ENCODE data around the gene FRZB.

The FRZB gene

GRCh38 chr2:182870227-182870626 lies 3.8 kb upstream of the FRZB start:
- FAIRE-seq = no peak
- DNase-seq (ENCODE audit: insufficient read length, low spot score) = no peak
- TF ChIP-seq CTCF (IDR thresholded peaks at IDR 0.05; ENCODE audit: insufficient read depth, missing control alignments) = peak; percentile 29

DNA sequence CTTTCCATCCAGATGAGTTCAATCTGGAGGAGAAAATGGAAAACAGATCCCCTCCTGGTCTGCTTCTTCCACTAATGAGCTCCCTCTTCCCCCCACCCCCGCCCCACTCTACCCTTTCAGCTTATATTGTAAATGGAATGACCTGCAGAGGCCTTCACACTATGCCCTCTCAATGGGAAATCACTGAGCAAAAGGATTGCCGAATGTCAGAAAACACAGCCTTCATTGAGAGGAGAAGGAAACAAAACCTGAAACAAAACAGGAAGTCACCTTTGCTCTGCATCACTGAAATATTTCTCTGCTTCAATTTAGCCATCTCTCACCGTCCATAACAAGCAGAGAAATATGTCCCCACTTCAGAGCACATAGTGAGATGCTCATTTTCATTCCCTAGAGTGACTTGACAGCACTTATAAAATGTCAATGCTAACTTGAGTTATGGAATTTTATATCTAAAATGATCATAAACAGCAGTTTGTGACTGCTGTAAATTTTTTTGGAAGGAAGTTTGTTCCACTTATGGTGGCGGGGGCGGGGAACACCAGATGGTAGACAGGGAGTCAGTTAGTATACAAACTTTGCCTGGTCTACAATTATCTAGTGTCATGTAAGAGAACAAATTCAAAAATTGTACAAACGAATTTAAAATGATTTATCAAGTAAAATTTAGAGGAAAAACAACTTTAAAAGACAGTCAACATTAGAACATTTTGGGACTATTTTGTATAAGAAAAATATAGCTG lies 1.8 kb upstream of the FRZB start:
- DNase-seq (ENCODE audit: insufficient read length, low spot score) (no peak), FAIRE-seq (no peak)
- no peak for TF ChIP-seq CTCF (IDR thresholded peaks at IDR 0.05; ENCODE audit: insufficient read depth, missing control alignments)

DNA sequence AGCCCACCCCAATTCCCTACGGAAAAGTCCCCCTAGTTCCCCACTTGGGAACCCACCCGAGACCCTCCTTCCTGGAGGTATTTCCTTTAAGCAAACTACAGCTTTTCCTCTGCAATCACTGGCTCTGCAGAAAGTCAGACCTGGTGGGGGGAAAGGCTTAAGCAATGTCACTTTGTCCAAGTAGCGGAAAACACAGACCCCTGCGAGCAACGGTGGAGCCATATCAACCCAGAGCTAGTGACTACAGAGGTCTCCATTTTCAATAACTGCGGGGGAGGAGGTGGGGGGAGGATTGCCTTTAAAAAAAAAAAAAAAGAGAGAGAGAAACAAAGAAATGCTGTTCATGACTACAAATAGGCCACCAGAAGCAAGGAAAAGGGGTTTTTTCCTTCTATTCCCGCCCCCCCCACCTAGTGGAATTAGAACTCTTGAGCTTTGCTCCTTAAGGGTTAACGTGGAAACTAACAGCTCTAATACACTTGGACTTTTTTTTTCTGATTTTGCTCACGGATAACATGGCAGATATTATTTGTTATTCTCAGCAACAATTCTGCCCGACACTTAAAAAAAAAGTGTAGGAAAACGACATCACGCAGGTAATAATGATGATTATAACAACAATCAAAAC lies 1.1 kb upstream of the FRZB start:
- no peak for FAIRE-seq
- no peak for TF ChIP-seq CTCF (IDR thresholded peaks at IDR 0.05; ENCODE audit: insufficient read depth, missing control alignments)
- DNase-seq (ENCODE audit: insufficient read length, low spot score) = no peak

- no peak for TF ChIP-seq CTCF (IDR thresholded peaks at IDR 0.05; ENCODE audit: insufficient read depth, missing control alignments)
- FAIRE-seq (no peak), DNase-seq (ENCODE audit: insufficient read length, low spot score) (no peak)
Observed at GRCh38 chr2:182866095-182866460, 359 bp downstream of the FRZB start.

DNA sequence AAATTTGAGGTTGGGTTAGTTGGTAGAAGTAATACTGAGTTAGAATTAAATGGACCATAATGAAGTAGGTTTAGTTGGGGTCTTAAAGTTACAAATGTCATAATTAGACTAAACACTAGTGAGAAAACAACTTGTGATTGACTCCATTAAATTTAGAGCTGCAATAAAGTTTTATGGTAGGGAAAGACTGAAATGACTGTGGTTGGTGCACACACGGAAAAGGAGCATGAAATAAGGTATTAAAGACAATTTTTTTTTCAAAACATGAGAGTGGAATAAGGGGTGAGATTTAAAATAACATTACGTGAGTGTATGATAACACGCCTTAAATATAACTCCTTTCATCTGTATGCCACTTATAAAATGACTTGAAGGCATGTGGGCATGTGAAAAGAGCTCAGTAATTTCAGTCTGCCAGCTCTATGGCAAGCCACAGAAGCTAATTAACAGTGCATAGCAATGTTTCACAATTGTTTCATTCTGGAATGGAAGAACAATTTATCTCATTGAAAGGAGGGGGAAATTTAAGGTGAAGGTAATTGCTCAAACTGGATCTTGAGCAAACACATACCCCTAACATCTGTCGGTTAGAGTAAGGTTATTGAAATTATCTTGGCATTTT lies 1.4 kb downstream of the FRZB start:
- FAIRE-seq (no peak), DNase-seq (ENCODE audit: insufficient read length, low spot score) (no peak)
- no peak for TF ChIP-seq CTCF (IDR thresholded peaks at IDR 0.05; ENCODE audit: insufficient read depth, missing control alignments)

GRCh38 chr2:182863642-182864041 lies 2.8 kb downstream of the FRZB start:
- FAIRE-seq = no peak
- no peak for DNase-seq (ENCODE audit: insufficient read length, low spot score)
- TF ChIP-seq CTCF (IDR thresholded peaks at IDR 0.05; ENCODE audit: insufficient read depth, missing control alignments) = no peak

DNA sequence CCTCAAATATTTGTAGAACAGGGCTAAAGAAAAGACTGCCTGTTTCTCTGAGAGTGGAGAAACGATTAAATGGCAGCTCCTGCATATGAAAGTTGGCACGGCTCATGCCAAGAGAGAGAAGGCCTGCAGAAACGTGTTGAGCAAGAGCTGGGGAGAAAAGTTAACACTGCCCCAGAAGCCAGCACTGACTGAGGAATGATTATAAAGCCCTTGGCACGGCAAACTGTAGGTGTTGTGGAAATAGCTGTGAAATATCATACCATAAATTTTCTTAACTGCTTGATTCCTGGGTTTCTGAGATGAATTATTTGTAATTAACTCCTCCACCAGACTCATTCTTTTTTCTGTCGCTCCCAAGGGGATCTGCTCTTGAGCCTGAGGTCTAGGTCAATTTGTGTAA lies 4.3 kb downstream of the FRZB start:
- no peak for FAIRE-seq

More for the DNA sequence above, 4.3 kb downstream of the FRZB start:
- no peak for TF ChIP-seq CTCF (IDR thresholded peaks at IDR 0.05; ENCODE audit: insufficient read depth, missing control alignments)
- DNase-seq (ENCODE audit: insufficient read length, low spot score) = no peak
